K562 (cell line): ENCODE measurements around the gene CNPPD1. TPM values are rescaled to one million over a fixed set of nuclear protein-coding genes. Genes with fewer than 3 reads are reported as not detected.

Source experiments
- BRD4 ChIP-seq: fragments of 200-600 bp; sonication (generic); IDR thresholded peaks from 2 replicates; pipeline ENCODE4 v1.6.1; 2017; ENCODE audit warnings: inconsistent platforms
- BRF1 ChIP-seq: IDR thresholded peaks from 3 replicates; pipeline ENCODE4 v1.6.1; 2011; ENCODE audit warnings: borderline replicate concordance, mild to moderate bottlenecking; ENCODE audit not compliant: insufficient read length; ENCODE audit errors: extremely low read depth
- DNMT1 ChIP-seq: fragments of 450-650 bp; IDR thresholded peaks from 2 replicates; pipeline ENCODE4 v1.6.1; 2016; ENCODE audit warnings: antibody characterized with exemption, mild to moderate bottlenecking
- EZH2 ChIP-seq: IDR thresholded peaks from 2 replicates; pipeline ENCODE4 v1.6.1; 2012; ENCODE audit warnings: low read depth, mild to moderate bottlenecking, inconsistent platforms, low read length, borderline replicate concordance
- FOXJ2 ChIP-seq: fragments of 200-800 bp; sonication (Bioruptor generic); IDR thresholded peaks from 2 replicates; pipeline ENCODE4 v1.6.1; 2016; ENCODE audit warnings: missing genetic modification characterization, missing compliant biosample characterization
- HNRNPL ChIP-seq: fragments of 200-400 bp; formaldehyde crosslinking; IDR thresholded peaks from 2 replicates; pipeline ENCODE4 v1.6.1; 2017; ENCODE audit warnings: low read depth, mild to moderate bottlenecking, low read length
- HNRNPLL ChIP-seq: fragments of 200-400 bp; formaldehyde crosslinking; IDR thresholded peaks from 2 replicates; pipeline ENCODE4 v1.6.1; 2017; ENCODE audit warnings: low read length, low read depth, mild to moderate bottlenecking; ENCODE audit not compliant: poor library complexity, severe bottlenecking
- IRF9 ChIP-seq: fragments of 450-650 bp; IDR thresholded peaks from 2 replicates; pipeline ENCODE4 v1.6.1; 2016; ENCODE audit warnings: missing biosample characterization, missing genetic modification characterization
- NCOA1 ChIP-seq: fragments of 450-650 bp; IDR thresholded peaks from 2 replicates; pipeline ENCODE4 v1.6.1; 2016; ENCODE audit warnings: low read depth
- OTX1 ChIP-seq: fragments of 450-650 bp; formaldehyde crosslinking; IDR thresholded peaks from 2 replicates; pipeline ENCODE4 v1.4.0; 2022; ENCODE audit warnings: mild to moderate bottlenecking
- POLR2A ChIP-seq: fragments of 450-650 bp; conservative IDR thresholded peaks from 2 replicates; pipeline ENCODE4 v1.6.1; 2016
- POLR3G ChIP-seq: IDR thresholded peaks from 2 replicates; pipeline ENCODE4 v1.6.1; 2011; ENCODE audit not compliant: insufficient read length, insufficient replicate concordance; ENCODE audit errors: extremely low read depth
- RB1 ChIP-seq: fragments of 450-650 bp; IDR thresholded peaks from 2 replicates; pipeline ENCODE4 v1.6.1; 2017; ENCODE audit warnings: low read depth, mild to moderate bottlenecking
- RBBP5 ChIP-seq: fragments of 200-600 bp; sonication (generic); IDR thresholded peaks from 2 replicates; pipeline ENCODE4 v1.6.1; 2012; ENCODE audit warnings: borderline replicate concordance, mild to moderate bottlenecking, low read length, control low read depth, inconsistent platforms; ENCODE audit not compliant: insufficient read depth, poor library complexity, severe bottlenecking
- RBFOX2 ChIP-seq: fragments of 200-400 bp; formaldehyde crosslinking; IDR thresholded peaks from 2 replicates; pipeline ENCODE4 v1.6.1; 2017; ENCODE audit warnings: low read depth, mild to moderate bottlenecking, low read length, moderate library complexity
- TFAP4 ChIP-seq: sonication (generic); formaldehyde crosslinking; IDR thresholded peaks from 2 replicates; pipeline ENCODE4 v1.8.0; 2022; ENCODE audit warnings: missing genetic modification reagents, mild to moderate bottlenecking, moderate library complexity, borderline replicate concordance
- ZFX ChIP-seq: sonication (generic); formaldehyde crosslinking; IDR thresholded peaks from 2 replicates; pipeline ENCODE4 v1.8.0; 2022; ENCODE audit warnings: mild to moderate bottlenecking, missing genetic modification reagents, moderate library complexity
- ZNF311 ChIP-seq: fragments of 250-450 bp; sonication (Bioruptor Pico); IDR thresholded peaks from 2 replicates; pipeline ENCODE4 v1.4.0; 2020; ENCODE audit warnings: mild to moderate bottlenecking, moderate library complexity
- polyA plus RNA-seq, 8 experiments: library from polyadenylated mRNA; depleted of rRNA in 4 of 8; stranded (reverse) in 5 of 8; unstranded in 3 of 8; fragments of >200 nt; fragmentation: Nextera tagmentation in 2 of 8; fragmentation: Illumina TruSeq in 1 of 8; extraction: Ambion mirVana in 2 of 8; extraction: Trizol in 1 of 8; gene quantifications; 2 replicates each; pipeline versions ENCODE4 v1.2.1 to v1.2.3, GENCODE V29; 2011 to 2014; ENCODE audit warnings: inconsistent platforms in 1 of 8, missing spikeins in 1 of 8
- total RNA-seq, 7 experiments: library from RNA; depleted of rRNA in 6 of 7; stranded (reverse); fragments of >200 nt in 6 of 7; fragmentation: Illumina TruSeq in 2 of 7; extraction: Trizol in 2 of 7; gene quantifications; 2 replicates each; pipeline versions ENCODE4 v1.2.1 to v1.2.3, GENCODE V29; 2011 to 2021; ENCODE audit warnings: low replicate concordance in 1 of 7
- TF ChIP-seq, protein P1 (sequence below), 2 experiments: fragments of 150-350 bp in 1 of 2; IDR thresholded peaks; 2 replicates each; pipeline ENCODE4 v1.6.1; 2012 to 2016; ENCODE audit warnings: low read depth in 2 of 2, low read length in 2 of 2, mild to moderate bottlenecking in 1 of 2, moderate library complexity in 1 of 2
- TF ChIP-seq, protein P2 (sequence below): sonication (generic); formaldehyde crosslinking; IDR thresholded peaks from 2 replicates; pipeline ENCODE4 v1.8.1; 2023; ENCODE audit warnings: mild to moderate bottlenecking, missing genetic modification reagents

Gene CNPPD1
- total and polyA plus RNA-seq, 9 of the 15 experiments (the other 6 are each of a cell fraction or from before 2014, with no cell fraction given): 9.9 to 53.5 (median 27.0) TPM

DNA sequence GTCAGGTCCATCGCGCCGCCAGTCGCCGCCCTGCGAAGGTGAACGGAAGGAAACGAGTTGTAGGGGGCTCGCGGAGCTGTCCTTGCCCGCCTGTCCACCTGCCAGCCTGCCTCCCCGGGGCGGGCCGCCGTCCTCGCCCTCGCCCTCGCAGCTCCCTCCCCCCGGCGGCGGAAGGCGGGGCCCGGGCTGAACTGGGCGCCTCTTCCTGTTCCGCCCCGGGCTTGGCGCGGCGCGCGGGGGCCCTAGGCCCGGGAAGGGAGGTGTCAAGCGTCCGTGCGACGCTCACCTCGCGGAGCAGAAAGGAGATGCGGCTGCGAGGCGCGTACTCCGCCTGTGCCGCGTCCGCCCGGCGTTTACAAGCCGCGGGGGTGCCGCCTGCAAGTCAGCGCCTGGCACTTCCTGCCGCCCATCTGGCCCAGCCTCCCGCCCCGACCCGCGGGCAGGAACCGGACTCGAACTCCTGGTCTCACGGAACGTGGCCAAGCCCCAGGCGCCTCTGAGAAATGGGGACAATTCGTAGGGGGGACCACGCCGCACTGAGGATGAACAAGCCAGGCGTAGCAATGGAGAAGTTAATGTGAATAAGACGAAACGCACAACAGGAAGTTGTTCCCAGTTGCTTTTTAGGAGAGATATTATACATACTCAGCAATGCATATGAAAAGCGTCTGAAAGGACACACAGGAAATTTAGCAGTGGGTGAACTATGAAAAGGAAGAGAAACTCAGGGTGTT, at the start of gene CNPPD1 (continued):
- TF ChIP-seq, protein P1, sequence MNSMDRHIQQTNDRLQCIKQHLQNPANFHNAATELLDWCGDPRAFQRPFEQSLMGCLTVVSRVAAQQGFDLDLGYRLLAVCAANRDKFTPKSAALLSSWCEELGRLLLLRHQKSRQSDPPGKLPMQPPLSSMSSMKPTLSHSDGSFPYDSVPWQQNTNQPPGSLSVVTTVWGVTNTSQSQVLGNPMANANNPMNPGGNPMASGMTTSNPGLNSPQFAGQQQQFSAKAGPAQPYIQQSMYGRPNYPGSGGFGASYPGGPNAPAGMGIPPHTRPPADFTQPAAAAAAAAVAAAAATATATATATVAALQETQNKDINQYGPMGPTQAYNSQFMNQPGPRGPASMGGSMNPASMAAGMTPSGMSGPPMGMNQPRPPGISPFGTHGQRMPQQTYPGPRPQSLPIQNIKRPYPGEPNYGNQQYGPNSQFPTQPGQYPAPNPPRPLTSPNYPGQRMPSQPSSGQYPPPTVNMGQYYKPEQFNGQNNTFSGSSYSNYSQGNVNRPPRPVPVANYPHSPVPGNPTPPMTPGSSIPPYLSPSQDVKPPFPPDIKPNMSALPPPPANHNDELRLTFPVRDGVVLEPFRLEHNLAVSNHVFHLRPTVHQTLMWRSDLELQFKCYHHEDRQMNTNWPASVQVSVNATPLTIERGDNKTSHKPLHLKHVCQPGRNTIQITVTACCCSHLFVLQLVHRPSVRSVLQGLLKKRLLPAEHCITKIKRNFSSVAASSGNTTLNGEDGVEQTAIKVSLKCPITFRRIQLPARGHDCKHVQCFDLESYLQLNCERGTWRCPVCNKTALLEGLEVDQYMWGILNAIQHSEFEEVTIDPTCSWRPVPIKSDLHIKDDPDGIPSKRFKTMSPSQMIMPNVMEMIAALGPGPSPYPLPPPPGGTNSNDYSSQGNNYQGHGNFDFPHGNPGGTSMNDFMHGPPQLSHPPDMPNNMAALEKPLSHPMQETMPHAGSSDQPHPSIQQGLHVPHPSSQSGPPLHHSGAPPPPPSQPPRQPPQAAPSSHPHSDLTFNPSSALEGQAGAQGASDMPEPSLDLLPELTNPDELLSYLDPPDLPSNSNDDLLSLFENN (IDR thresholded peaks at IDR 0.05; ENCODE audit: low read depth in 2 of 2, low read length in 2 of 2): no peak
- TF ChIP-seq BRD4 (peak; percentile 29; the same call in 1 of the 2 replicates), RBBP5 (peak; percentile 45), NCOA1 (no peak), HNRNPLL (peak; percentile 30), BRF1 (no peak), POLR3G (no peak), EZH2 (no peak), TFAP4 (no peak; the same call in 1 of the 2 replicates), FOXJ2 (tag) (peak; percentile 58; the same call in 1 of the 2 replicates), RB1 (peak; percentile 83; the same call in 1 of the 2 replicates), POLR2A (peak; percentile 76), ZNF311 (CRISPR knock-in tag) (no peak), IRF9 (tag) (no peak), HNRNPL (peak; percentile 96), DNMT1 (no peak), RBFOX2 (peak; percentile 88), ZFX (peak; percentile 88), OTX1 (CRISPR knock-in tag) (no peak)
- TF ChIP-seq, protein P2, sequence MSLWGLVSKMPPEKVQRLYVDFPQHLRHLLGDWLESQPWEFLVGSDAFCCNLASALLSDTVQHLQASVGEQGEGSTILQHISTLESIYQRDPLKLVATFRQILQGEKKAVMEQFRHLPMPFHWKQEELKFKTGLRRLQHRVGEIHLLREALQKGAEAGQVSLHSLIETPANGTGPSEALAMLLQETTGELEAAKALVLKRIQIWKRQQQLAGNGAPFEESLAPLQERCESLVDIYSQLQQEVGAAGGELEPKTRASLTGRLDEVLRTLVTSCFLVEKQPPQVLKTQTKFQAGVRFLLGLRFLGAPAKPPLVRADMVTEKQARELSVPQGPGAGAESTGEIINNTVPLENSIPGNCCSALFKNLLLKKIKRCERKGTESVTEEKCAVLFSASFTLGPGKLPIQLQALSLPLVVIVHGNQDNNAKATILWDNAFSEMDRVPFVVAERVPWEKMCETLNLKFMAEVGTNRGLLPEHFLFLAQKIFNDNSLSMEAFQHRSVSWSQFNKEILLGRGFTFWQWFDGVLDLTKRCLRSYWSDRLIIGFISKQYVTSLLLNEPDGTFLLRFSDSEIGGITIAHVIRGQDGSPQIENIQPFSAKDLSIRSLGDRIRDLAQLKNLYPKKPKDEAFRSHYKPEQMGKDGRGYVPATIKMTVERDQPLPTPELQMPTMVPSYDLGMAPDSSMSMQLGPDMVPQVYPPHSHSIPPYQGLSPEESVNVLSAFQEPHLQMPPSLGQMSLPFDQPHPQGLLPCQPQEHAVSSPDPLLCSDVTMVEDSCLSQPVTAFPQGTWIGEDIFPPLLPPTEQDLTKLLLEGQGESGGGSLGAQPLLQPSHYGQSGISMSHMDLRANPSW (CRISPR knock-in tag): no peak
